ENCODE measurements around the gene SLC2A2.

DNA sequence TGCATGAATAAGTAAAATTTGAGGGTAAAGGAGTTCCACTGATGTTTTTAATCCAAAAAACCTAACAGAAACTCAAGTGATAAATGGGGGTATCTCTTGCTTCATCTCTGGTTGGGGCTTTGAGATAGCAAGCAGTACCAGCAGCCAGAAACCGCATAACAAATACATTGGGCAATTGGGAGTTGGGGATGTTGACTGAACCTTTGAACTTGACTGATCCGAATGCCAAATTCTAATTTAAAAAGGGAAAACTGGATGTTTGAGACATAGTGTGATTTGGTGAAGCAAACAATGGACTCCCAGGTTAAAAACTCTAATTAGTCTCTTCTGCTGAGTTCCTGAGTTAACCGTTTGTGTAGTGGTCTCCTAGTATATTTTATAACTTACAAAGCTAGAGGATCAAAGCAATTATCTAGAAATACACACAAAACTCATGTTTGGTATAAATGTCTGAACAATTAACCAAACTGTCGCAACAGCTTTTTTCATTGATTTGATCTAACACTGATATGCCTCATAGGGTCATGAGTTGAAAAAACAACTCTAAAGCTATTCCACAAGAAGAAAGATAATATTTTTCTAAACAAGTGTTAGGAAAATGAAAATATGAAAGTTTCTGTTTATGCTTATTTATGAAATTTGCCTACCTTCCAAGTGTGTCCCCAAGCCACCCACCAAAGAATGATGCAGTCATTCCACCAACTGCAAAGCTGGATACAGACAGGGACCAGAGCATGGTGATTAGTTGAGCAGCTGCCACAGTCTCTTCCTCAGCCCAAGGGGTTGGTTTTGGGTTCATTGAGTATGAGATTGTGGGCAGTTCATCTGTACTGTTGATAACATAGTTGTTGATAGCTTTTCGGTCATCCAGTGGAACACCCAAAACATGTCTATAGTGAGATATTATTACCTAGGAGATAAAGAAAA lies 12.4 kb downstream of the SLC2A2 start:
- TF ChIP-seq, protein P1, sequence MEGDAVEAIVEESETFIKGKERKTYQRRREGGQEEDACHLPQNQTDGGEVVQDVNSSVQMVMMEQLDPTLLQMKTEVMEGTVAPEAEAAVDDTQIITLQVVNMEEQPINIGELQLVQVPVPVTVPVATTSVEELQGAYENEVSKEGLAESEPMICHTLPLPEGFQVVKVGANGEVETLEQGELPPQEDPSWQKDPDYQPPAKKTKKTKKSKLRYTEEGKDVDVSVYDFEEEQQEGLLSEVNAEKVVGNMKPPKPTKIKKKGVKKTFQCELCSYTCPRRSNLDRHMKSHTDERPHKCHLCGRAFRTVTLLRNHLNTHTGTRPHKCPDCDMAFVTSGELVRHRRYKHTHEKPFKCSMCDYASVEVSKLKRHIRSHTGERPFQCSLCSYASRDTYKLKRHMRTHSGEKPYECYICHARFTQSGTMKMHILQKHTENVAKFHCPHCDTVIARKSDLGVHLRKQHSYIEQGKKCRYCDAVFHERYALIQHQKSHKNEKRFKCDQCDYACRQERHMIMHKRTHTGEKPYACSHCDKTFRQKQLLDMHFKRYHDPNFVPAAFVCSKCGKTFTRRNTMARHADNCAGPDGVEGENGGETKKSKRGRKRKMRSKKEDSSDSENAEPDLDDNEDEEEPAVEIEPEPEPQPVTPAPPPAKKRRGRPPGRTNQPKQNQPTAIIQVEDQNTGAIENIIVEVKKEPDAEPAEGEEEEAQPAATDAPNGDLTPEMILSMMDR (IDR thresholded peaks at IDR 0.05) = no peak
- TF ChIP-seq POLR2A (IDR thresholded peaks at IDR 0.05) = no peak
